Fibroblast of lung (primary cell): ENCODE measurements around the gene NOP9.

Source experiments
- CTCF ChIP-seq, 2 donors: IDR thresholded peaks in 1 of 2; conservative IDR thresholded peaks in 1 of 2; 1 replicate in 1 of 2; 2 replicates in 1 of 2; pipeline ENCODE4 v1.5.1; 2011 to 2012; ENCODE audit warnings: low read length in 2 of 2, control low read depth in 1 of 2, inconsistent platforms in 1 of 2, low read depth in 1 of 2, mild to moderate bottlenecking in 1 of 2
- EZH2 ChIP-seq: IDR thresholded peaks from 2 replicates; pipeline ENCODE4 v1.5.1; 2012; ENCODE audit warnings: low read length, control low read depth, mild to moderate bottlenecking; ENCODE audit errors: missing control alignments

DNA sequence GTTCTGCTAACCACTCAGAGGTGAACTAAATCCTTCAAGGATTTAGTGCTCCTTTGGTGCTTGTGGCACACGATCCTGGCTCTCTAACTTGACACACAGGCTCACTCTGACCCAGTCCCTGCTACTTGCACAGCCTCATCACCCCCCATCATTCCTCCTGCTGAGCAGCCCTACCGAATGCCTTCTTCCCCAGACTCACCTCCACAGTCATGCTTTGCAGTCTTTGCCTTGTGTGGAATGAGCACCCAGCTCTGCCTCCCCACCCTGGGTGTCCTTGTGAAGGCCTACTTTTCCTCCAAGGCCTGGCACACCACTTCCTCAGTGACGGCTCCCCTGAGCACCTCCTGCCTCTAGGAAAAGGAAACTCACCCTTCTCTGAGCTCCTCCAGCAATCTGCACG is 49.3 kb upstream of the NOP9 start:
- TF ChIP-seq EZH2 (no peak), CTCF (conservative IDR thresholded peaks at IDR 0.05 in 1 of 2, IDR thresholded peaks at IDR 0.05 in 1 of 2; ENCODE audit: low read depth in 1 of 2, low read length in 2 of 2) (no peak)
